Endothelial cell of umbilical vein (primary cell): ENCODE results near the gene CEACAM5. TPM values are rescaled to one million over a fixed set of nuclear protein-coding genes. Genes with fewer than 3 reads are reported as not detected.

Experiments
- BruUV-seq: library from RNA; stranded (reverse); fragments of 400-500 nt; replicated peaks from 2 replicates; lab custom pipeline; 2021; lab: Mats Ljungman, UMichigan
- CTCF ChIA-PET: fragments of 300-600, 350-600 bp; sonication (Branson Sonifier 250); formaldehyde crosslinking; loops from one replicate; lab custom pipeline; 2021; ENCODE audit warnings: antibody characterized with exemption, inconsistent platforms; lab: Charles Lee
- POLR2A ChIA-PET: fragments of 300-600, 350-600 bp; sonication (Branson Sonifier 250); formaldehyde crosslinking; loops from one replicate; lab custom pipeline; 2021; ENCODE audit warnings: antibody characterized with exemption, inconsistent platforms; lab: Charles Lee
- DNase-seq: peaks from one replicate; pipeline ENCODE4 v3.0.0-alpha.2; 2011; ENCODE audit warnings: low read depth, low spot score
- FAIRE-seq: peaks from 2 replicates; lab custom pipeline; 2011; peaks lifted over from hg19 to GRCh38; lab: Jason Lieb, UNC
- H2AFZ ChIP-seq: 2 replicates; pipeline ENCODE4 v1.6.0; 2012; ENCODE audit warnings: low read depth, low read length, control low read depth, inconsistent platforms
- H3K27ac ChIP-seq: 2 replicates; pipeline ENCODE4 v1.5.1; 2011; ENCODE audit warnings: low read depth, mild to moderate bottlenecking, control low read depth, low read length, moderate library complexity; ENCODE audit not compliant: insufficient read depth
- H3K27me3 ChIP-seq, 2 experiments: 2 replicates each; pipeline versions ENCODE4 v1.6.0 to v1.6.1; 2011; ENCODE audit warnings: low read length in 2 of 2, mixed read lengths in 1 of 2; ENCODE audit not compliant: control insufficient read depth in 2 of 2, insufficient read depth in 2 of 2
- H3K36me3 ChIP-seq, 2 experiments: 2 replicates in 1 of 2; 3 replicates in 1 of 2; pipeline ENCODE4 v1.5.1; 2011; ENCODE audit warnings: low read length in 2 of 2, mild to moderate bottlenecking in 1 of 2, moderate library complexity in 1 of 2; ENCODE audit not compliant: control insufficient read depth in 2 of 2, insufficient read depth in 2 of 2; ENCODE audit errors: extremely low read depth in 1 of 2
- H3K4me1 ChIP-seq: 3 replicates; pipeline ENCODE4 v1.5.1; 2011; ENCODE audit warnings: mild to moderate bottlenecking, low read length; ENCODE audit not compliant: control insufficient read depth, insufficient read depth; ENCODE audit errors: extremely low read depth
- H3K4me2 ChIP-seq: 2 replicates; pipeline ENCODE4 v1.6.1; 2011; ENCODE audit warnings: low read length, control low read depth, mixed read lengths; ENCODE audit not compliant: insufficient read depth
- H3K4me3 ChIP-seq, 3 experiments: fragments of 200-600 bp in 1 of 3; sonication (generic), shearing (Covaris generic) in 1 of 3; replicated peaks in 1 of 3; 2 replicates each; pipeline ENCODE4 v1.5.1; 2011 to 2016; ENCODE audit warnings: control low read depth in 3 of 3, low read length in 3 of 3, mild to moderate bottlenecking in 2 of 3, inconsistent platforms in 1 of 3, low read depth in 1 of 3, moderate library complexity in 1 of 3; ENCODE audit not compliant: insufficient read depth in 1 of 3
- H3K79me2 ChIP-seq: 2 replicates; pipeline ENCODE4 v1.6.0; 2012; ENCODE audit warnings: low read length, inconsistent platforms; ENCODE audit not compliant: control insufficient read depth, insufficient read depth
- H3K9ac ChIP-seq: replicated peaks from 2 replicates; pipeline ENCODE3; 2011; ENCODE audit warnings: low read length, control low read depth; ENCODE audit not compliant: insufficient read depth; ENCODE audit errors: extremely low read depth
- H3K9me1 ChIP-seq: replicated peaks from 3 replicates; pipeline ENCODE4 v1.6.0; 2011; ENCODE audit warnings: mild to moderate bottlenecking, low read length; ENCODE audit not compliant: control insufficient read depth, insufficient read depth; ENCODE audit errors: extremely low read depth
- H3K9me3 ChIP-seq: replicated peaks from 2 replicates; pipeline ENCODE4 v1.5.1; 2012; ENCODE audit warnings: low read length, inconsistent platforms; ENCODE audit not compliant: control insufficient read depth, insufficient read depth
- H4K20me1 ChIP-seq: replicated peaks from 2 replicates; pipeline ENCODE3; 2011; ENCODE audit warnings: mild to moderate bottlenecking, low read length; ENCODE audit not compliant: control insufficient read depth, insufficient read depth; ENCODE audit errors: extremely low read depth
- CTCF ChIP-seq, 2 donors: IDR thresholded peaks; 1 replicate in 1 of 2; 2 replicates in 1 of 2; pipeline ENCODE4 v1.5.1; 2011; ENCODE audit warnings: low read length in 2 of 2, mild to moderate bottlenecking in 2 of 2, moderate library complexity in 2 of 2, control low read depth in 1 of 2, inconsistent platforms in 1 of 2, low read depth in 1 of 2; ENCODE audit not compliant: insufficient read depth in 1 of 2; ENCODE audit errors: extremely low read depth in 1 of 2
- EZH2 ChIP-seq: IDR thresholded peaks from 2 replicates; pipeline ENCODE4 v1.6.1; 2012; ENCODE audit warnings: borderline replicate concordance, low read depth, mild to moderate bottlenecking, moderate library complexity, low read length, inconsistent platforms; ENCODE audit not compliant: severe bottlenecking
- FOS ChIP-seq: IDR thresholded peaks from 2 replicates; pipeline ENCODE4 v1.6.1; 2011; ENCODE audit warnings: mild to moderate bottlenecking, low read length, moderate library complexity, borderline replicate concordance; ENCODE audit not compliant: insufficient read depth
- GATA2 ChIP-seq: IDR thresholded peaks from 2 replicates; pipeline ENCODE4 v1.7.0; 2011; ENCODE audit warnings: low read depth, mild to moderate bottlenecking, moderate library complexity, mixed read lengths, low read length; ENCODE audit not compliant: insufficient read length, insufficient read depth
- JUN ChIP-seq: IDR thresholded peaks from 2 replicates; pipeline ENCODE4 v1.6.1; 2011; ENCODE audit warnings: borderline replicate concordance, low read depth; ENCODE audit not compliant: insufficient read length, insufficient read depth
- MAX ChIP-seq: IDR thresholded peaks from 2 replicates; pipeline ENCODE4 v1.6.1; 2011; ENCODE audit not compliant: insufficient read depth, insufficient read length
- MYC ChIP-seq: IDR thresholded peaks from one replicate; pipeline ENCODE4 v1.6.1; 2011; ENCODE audit warnings: mild to moderate bottlenecking, low read depth, low read length
- POLR2A ChIP-seq: IDR thresholded peaks from 2 replicates; pipeline ENCODE4 v1.6.1; 2012; ENCODE audit warnings: low read depth, mild to moderate bottlenecking, control low read depth, low read length
- POLR2AphosphoS5 ChIP-seq: IDR thresholded peaks from 2 replicates; pipeline ENCODE4 v1.6.1; 2012; ENCODE audit warnings: low read depth, mild to moderate bottlenecking, control low read depth, low read length, moderate library complexity; ENCODE audit not compliant: insufficient read depth
- dilution Hi-C: fragments of 300-500 bp; cut with MboI; formaldehyde crosslinking; loops from one replicate; pipeline ENCODE4 v1.15.0; 2019; ENCODE audit warnings: low sequenced_read_pairs; ENCODE audit not compliant: extremely low pct_ligation_motif_present
- intact Hi-C: fragments of 100-400 bp; cut with micrococcal nuclease; formaldehyde crosslinking; loops from one replicate; pipeline ENCODE4 v1.10.0; 2022
- polyA plus RNA-seq, 4 experiments: library from polyadenylated mRNA; depleted of rRNA in 3 of 4; stranded (reverse) in 3 of 4; unstranded in 1 of 4; fragments of >200 nt; gene quantifications; 2 replicates each; pipeline versions ENCODE4 v1.2.1 to v1.2.3, GENCODE V29; 2011 to 2012; ENCODE audit warnings: missing spikeins in 1 of 4
- total RNA-seq: library from RNA; stranded (reverse); gene quantifications from 2 replicates; pipeline ENCODE4 v1.2.3, GENCODE V29; 2021

The CEACAM5 gene
- total and polyA plus RNA-seq, 2 donors (not counting 3 experiments of a cell fraction or from before 2014, with no cell fraction given): not detected

- Histone ChIP-seq H3K27me3 (no peaks in the 10 kb centered on the region), H4K20me1 (no peaks in the 10 kb centered on the region), H2AFZ (no peak overlapping the region), H3K4me1 (no peaks in the 10 kb centered on the region), H3K79me2 (no peaks in the 10 kb centered on the region), H3K4me2 (no peak overlapping the region), H3K36me3 (no peaks in the 10 kb centered on the region), H3K9me1 (no peaks in the 10 kb centered on the region), H3K9ac (no peak overlapping the region), H3K27ac (no peak overlapping the region), H3K9me3 (no peaks in the 10 kb centered on the region), H3K4me3 (no peak overlapping the region)
- ChIA-PET CTCF (interaction anchor here (1.3 kb wide), 1 partner anchor 15 kb away, joined by 3 read pairs; no protein-coding TSS in a partner anchor), POLR2A (no interaction called here)
- dilution Hi-C loops: no loop called here
- intact Hi-C loops: no loop called here
- no TSS peak for BruUV-seq
- FAIRE-seq (no peak), DNase-seq (no peak)
- no peak for TF ChIP-seq GATA2
- TF ChIP-seq MAX: no peak
- TF ChIP-seq FOS: no peak
- TF ChIP-seq CTCF (IDR thresholded peaks at IDR 0.05; ENCODE audit: extremely low read depth in 1 of 2, insufficient read depth in 1 of 2, low read depth in 1 of 2, low read length in 2 of 2): no peak
- no peak for TF ChIP-seq JUN
- TF ChIP-seq EZH2: no peak
- no peak for TF ChIP-seq POLR2A
- no peak for TF ChIP-seq POLR2AphosphoS5
- no peak for TF ChIP-seq MYC
Observed at GRCh38 chr19:41697198-41697855, 11.1 kb upstream of the CEACAM5 start.
